ENCODE data around the gene NENF. TPM values are rescaled to one million over a fixed set of nuclear protein-coding genes. Genes with fewer than 3 reads are reported as not detected.

The NENF gene
- polyA plus RNA-seq, 1 donor (not counting 4 experiments of a cell fraction or from before 2014, with no cell fraction given) = 65.6 TPM

GRCh38 chr1:212471891-212472675, 39.4 kb downstream of the NENF start:
- no peak for FAIRE-seq
- dilution Hi-C loops (cut with MboI; ENCODE audit: extremely low pct_ligation_motif_present, low sequenced_read_pairs) = no loop called here

GRCh38 chr1:212473729-212474128, 41.0 kb downstream of the NENF start:
- H3K9me1 ChIP-seq (ENCODE audit: control insufficient read depth, extremely low read depth, insufficient read depth, low read length) = peaks cover 2% of the 10 kb centered on the region
- H3K27me3 ChIP-seq (ENCODE audit: control insufficient read depth, extremely low read depth, insufficient read depth, low read length) = no peaks in the 10 kb centered on the region
- DNase-seq (ENCODE audit: low read depth, low spot score) (no peak), FAIRE-seq (no peak)
- H3K4me3 ChIP-seq (ENCODE audit: control insufficient read depth in 2 of 3, extremely low read depth in 1 of 3, insufficient read depth in 2 of 3, low read depth in 1 of 3, low read length in 3 of 3) = no peak overlapping the region
- H3K4me2 ChIP-seq (ENCODE audit: control insufficient read depth, extremely low read depth, insufficient read depth, low read depth, low read length) = no peak overlapping the region
- no peak overlapping the region for H3K27ac ChIP-seq (ENCODE audit: control insufficient read depth, insufficient read depth, low read length)
- H4K20me1 ChIP-seq (ENCODE audit: control insufficient read depth, extremely low read depth, insufficient read depth, low read length) = no peaks in the 10 kb centered on the region
- TF ChIP-seq EZH2 (IDR thresholded peaks at IDR 0.05; ENCODE audit: low read length) (no peak), CTCF (optimal IDR thresholded peaks at IDR 0.05 in 1 of 3, IDR thresholded peaks at IDR 0.05 in 1 of 3, conservative IDR thresholded peaks at IDR 0.05 in 1 of 3; ENCODE audit: extremely low read depth in 1 of 3, insufficient read depth in 2 of 3, low read length in 3 of 3) (no peak)
- no peaks in the 10 kb centered on the region for H3K79me2 ChIP-seq (ENCODE audit: control insufficient read depth, insufficient read depth, low read length)
- H3K4me1 ChIP-seq (ENCODE audit: control insufficient read depth, extremely low read depth, insufficient read depth, low read length) = peaks cover 23% of the 10 kb centered on the region
- H3K9ac ChIP-seq (ENCODE audit: control insufficient read depth, extremely low read depth, insufficient read depth, low read length) = no peak overlapping the region
- no peaks in the 10 kb centered on the region for H3K36me3 ChIP-seq (ENCODE audit: control insufficient read depth in 2 of 2, extremely low read depth in 1 of 2, insufficient read depth in 2 of 2, low read length in 2 of 2)
- no peak overlapping the region for H2AFZ ChIP-seq (ENCODE audit: control insufficient read depth, low read length)
- dilution Hi-C loops (cut with MboI; ENCODE audit: extremely low pct_ligation_motif_present, low sequenced_read_pairs) = no loop called here
- no peaks in the 10 kb centered on the region for H3K9me3 ChIP-seq (ENCODE audit: control insufficient read depth, low read depth, low read length)

More at GRCh38 chr1:212471891-212472675, 39.4 kb downstream of the NENF start:
- peaks cover 2% of the 10 kb centered on the region for H3K9me1 ChIP-seq (ENCODE audit: control insufficient read depth, extremely low read depth, insufficient read depth, low read length)
- H3K4me2 ChIP-seq (ENCODE audit: control insufficient read depth, extremely low read depth, insufficient read depth, low read depth, low read length) = no peak overlapping the region
- H3K4me1 ChIP-seq (ENCODE audit: control insufficient read depth, extremely low read depth, insufficient read depth, low read length) = peaks cover 16% of the 10 kb centered on the region
- H3K27ac ChIP-seq (ENCODE audit: control insufficient read depth, insufficient read depth, low read length) = no peak overlapping the region
- no peaks in the 10 kb centered on the region for H4K20me1 ChIP-seq (ENCODE audit: control insufficient read depth, extremely low read depth, insufficient read depth, low read length)
- H3K9me3 ChIP-seq (ENCODE audit: control insufficient read depth, low read depth, low read length) = no peaks in the 10 kb centered on the region
- no peak overlapping the region for H2AFZ ChIP-seq (ENCODE audit: control insufficient read depth, low read length)
- H3K79me2 ChIP-seq (ENCODE audit: control insufficient read depth, insufficient read depth, low read length) = no peaks in the 10 kb centered on the region
- H3K4me3 ChIP-seq (ENCODE audit: control insufficient read depth in 2 of 3, extremely low read depth in 1 of 3, insufficient read depth in 2 of 3, low read depth in 1 of 3, low read length in 3 of 3) = no peak overlapping the region
- no peaks in the 10 kb centered on the region for H3K36me3 ChIP-seq (ENCODE audit: control insufficient read depth in 2 of 2, extremely low read depth in 1 of 2, insufficient read depth in 2 of 2, low read length in 2 of 2)
- H3K27me3 ChIP-seq (ENCODE audit: control insufficient read depth, extremely low read depth, insufficient read depth, low read length) = no peaks in the 10 kb centered on the region
- no peak for DNase-seq (ENCODE audit: low read depth, low spot score)
- TF ChIP-seq EZH2 (IDR thresholded peaks at IDR 0.05; ENCODE audit: low read length) (no peak), CTCF (optimal IDR thresholded peaks at IDR 0.05 in 1 of 3, IDR thresholded peaks at IDR 0.05 in 1 of 3, conservative IDR thresholded peaks at IDR 0.05 in 1 of 3; ENCODE audit: extremely low read depth in 1 of 3, insufficient read depth in 2 of 3, low read length in 3 of 3) (no peak)
- no peak overlapping the region for H3K9ac ChIP-seq (ENCODE audit: control insufficient read depth, extremely low read depth, insufficient read depth, low read length)

Data from keratinocyte (primary cell).